ENCODE measurements around the gene NME4.
A peak's percentile ranks its signal among the peaks of the same experiment; 100 is the strongest.
"Not testable (repeated sequence)": the region's sequence is repeated elsewhere in the genome, so short reads cannot be mapped to it uniquely, and the experiment has no call there.

Gene NME4

GRCh38 chr16:377419-377951, 19.5 kb upstream of the NME4 start:
- no peak for DNase-seq (ENCODE audit: low read depth)

GRCh38 chr16:378113-378820, 18.7 kb upstream of the NME4 start:
- DNase-seq (ENCODE audit: low read depth): not testable (repeated sequence)

- no peak for DNase-seq (ENCODE audit: low read depth)
Measured at GRCh38 chr16:378821-379182, 18.2 kb upstream of the NME4 start.

GRCh38 chr16:379183-379960, 17.6 kb upstream of the NME4 start:
- DNase-seq (ENCODE audit: low read depth): no peak

- no peak for DNase-seq (ENCODE audit: low read depth)
Measured at GRCh38 chr16:379961-380761, 16.8 kb upstream of the NME4 start.

GRCh38 chr16:380762-381011, 16.3 kb upstream of the NME4 start:
- no peak for DNase-seq (ENCODE audit: low read depth)

- no peak for DNase-seq (ENCODE audit: low read depth)
Measured at GRCh38 chr16:381012-381788, 15.8 kb upstream of the NME4 start.

- DNase-seq (ENCODE audit: low read depth): peak; percentile 53
Measured at GRCh38 chr16:381789-382717, 14.9 kb upstream of the NME4 start, which contains the start of gene PGAP6. PGAP6 (minus strand) TSS chr16:381978; CDS start chr16:381821, 157 bp downstream.

- DNase-seq (ENCODE audit: low read depth): no peak
Measured at GRCh38 chr16:383326-384051, 13.5 kb upstream of the NME4 start.

GRCh38 chr16:386641-387156, 10.3 kb upstream of the NME4 start:
- DNase-seq (ENCODE audit: low read depth): no peak

GRCh38 chr16:387761-388666, 9.0 kb upstream of the NME4 start:
- not testable (repeated sequence) for DNase-seq (ENCODE audit: low read depth)

- no peak for DNase-seq (ENCODE audit: low read depth)
Measured at GRCh38 chr16:389352-389751, 7.6 kb upstream of the NME4 start.

GRCh38 chr16:391885-392335, 5.1 kb upstream of the NME4 start:
- peak; percentile 50 for DNase-seq (ENCODE audit: low read depth)

- DNase-seq (ENCODE audit: low read depth): no peak
Measured at GRCh38 chr16:392450-393030, 4.5 kb upstream of the NME4 start.

- no peak for DNase-seq (ENCODE audit: low read depth)
Measured at GRCh38 chr16:396199-396598, 800 bp upstream of the NME4 start.

- no peak for DNase-seq (ENCODE audit: low read depth)
Measured at GRCh38 chr16:396605-397004, 394 bp upstream of the NME4 start.

- peak; percentile 79 for DNase-seq (ENCODE audit: low read depth)
Measured at GRCh38 chr16:397736-398332, 835 bp downstream of the NME4 start.
